GM04504 (cell line): ENCODE measurements around the gene EDA.

Source experiments
- DNase-seq: peaks from one replicate; pipeline ENCODE4 v3.0.0-alpha.2; 2012; ENCODE audit warnings: low read depth

EDA gene

GRCh38 chrX:70079297-70079696, 463.4 kb downstream of the EDA start:
- no peak for DNase-seq

DNA sequence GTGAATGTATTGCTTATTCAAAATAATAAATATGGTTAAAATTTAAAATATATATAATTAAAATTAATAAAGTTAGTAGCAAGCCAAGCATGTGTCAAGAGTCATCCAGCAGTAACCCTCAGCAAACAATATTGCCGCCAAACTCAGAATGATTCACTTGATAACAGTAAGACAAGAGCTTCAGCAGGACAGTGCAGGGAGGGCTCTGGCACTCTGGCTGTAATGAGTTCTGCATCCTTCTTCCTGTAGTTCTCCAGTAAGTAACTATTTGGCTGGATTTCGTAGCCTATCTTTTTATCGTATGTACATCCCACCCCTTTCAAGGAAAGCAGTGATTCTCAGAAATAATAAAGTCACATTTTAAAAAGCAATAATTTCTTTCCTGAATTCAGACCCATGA, 464.0 kb downstream of the EDA start:
- DNase-seq = no peak

DNA sequence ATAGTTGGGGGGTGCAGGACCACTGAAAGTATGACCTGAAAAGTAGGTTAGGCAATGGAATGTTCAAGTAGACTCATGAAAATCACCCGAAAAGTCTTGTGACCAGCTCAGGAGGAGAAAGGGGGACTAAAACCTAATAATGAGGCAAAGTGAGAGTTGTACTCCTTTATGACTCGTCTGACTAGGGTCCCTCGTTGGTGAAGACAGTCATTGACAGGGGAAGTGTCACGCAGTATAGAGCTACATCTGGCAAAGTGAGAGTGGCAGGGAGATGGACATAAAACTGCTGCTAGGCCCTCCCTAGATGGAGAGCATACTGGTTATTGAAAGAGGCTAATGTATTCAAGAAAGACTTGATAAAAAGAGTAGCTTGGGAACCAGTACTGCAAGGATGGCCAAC, 466.8 kb downstream of the EDA start:
- DNase-seq = no peak

DNA sequence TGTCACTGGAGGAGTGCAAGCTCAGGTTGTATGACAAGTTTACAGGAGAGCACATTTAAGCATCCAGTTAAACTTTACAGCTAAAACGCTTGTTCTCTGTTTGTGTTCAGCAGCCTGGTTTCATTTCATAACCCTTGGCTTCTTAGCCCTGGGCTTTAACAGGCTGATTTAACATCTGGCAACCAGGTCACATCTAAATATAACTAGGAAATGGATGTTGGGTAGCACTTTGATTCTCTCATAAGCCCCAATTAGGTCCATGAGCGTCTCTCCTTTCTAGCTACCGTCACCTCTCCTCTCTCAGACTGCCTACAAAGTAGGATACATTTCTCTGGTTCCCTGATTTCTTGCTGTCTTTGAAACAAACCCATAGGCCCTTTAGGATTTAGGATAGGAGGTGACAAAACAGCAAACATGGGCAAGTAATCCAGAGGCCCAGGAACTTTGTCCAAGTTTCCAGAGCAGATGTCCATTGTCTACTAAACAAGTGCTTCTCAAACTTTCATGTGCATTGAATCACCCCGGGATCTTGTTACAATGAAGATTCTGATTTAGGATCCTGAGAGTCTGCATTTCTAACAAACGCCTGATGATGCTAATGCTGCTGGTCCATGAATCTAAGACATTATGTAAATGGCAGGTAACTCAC, 468.8 kb downstream of the EDA start:
- DNase-seq = no peak

DNA sequence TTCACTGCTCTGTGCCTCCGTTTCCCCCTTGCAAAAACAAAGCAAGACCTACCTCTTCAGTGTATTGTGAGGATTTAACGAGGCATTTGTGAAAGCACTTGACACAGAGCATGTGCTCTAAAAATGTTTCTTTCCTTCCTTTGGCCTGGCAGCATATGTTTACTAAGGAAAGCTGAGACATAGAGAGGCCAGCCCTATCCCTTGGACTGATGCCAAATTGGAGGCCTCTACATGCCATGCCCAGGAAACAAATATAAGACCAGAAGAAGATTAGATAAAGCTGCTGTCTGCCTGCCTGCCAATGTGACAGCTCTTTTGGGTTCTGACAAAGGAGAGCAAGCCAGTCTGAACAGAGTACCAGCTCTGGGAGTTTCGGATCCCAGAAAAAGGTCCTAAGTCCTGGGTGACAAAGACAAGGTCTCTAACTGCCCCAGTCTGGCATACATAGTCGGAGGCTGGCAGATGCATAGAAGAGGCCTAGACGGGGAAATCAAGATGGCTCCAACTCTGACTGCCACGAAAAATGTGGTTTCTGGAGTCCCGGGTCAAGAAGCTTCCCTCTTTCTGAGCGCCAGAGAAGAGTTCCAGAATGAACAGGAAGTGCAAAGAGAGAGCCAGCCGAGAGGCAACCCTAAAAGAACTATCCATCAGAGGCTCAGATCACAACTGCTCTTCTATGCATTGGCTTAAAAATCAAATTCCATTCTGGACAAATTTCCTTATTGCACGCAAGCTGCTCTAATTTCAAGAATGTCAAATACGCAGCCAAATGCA, 472.1 kb downstream of the EDA start:
- DNase-seq = no peak

DNA sequence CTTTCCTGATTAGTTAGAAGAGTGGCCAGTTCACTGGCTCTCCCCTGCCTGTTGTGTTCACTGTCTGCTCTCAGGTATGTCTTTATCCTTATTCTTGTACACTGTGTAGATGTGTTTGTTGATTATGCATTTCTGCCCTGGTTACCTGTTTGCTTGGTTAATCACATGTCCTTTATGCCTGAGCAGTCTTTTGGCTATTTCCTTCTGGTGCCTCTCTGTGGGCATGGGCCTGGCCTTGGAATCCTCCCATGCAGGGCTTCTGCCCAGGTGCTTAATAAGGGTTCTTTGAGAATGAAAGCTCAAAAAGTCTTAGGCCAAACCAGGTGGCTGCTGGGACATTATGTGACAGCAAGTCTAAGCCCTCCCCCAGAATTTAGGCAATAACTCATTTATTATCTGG, 472.8 kb downstream of the EDA start:
- DNase-seq = no peak
